ENCODE measurements around the gene TRIP6.
"Not testable (repeated sequence)": the region's sequence is repeated elsewhere in the genome, so short reads cannot be mapped to it uniquely, and the experiment has no call there.

TRIP6 gene

GRCh38 chr7:100891568-100892247 is 24.5 kb downstream of the TRIP6 start:
- DNase-seq = no peak

GRCh38 chr7:100892364-100893317 is 25.5 kb downstream of the TRIP6 start:
- no peak for DNase-seq

GRCh38 chr7:100893318-100893895 is 26.2 kb downstream of the TRIP6 start:
- DNase-seq = no peak

- no peak for DNase-seq
These were observed 26.9 kb downstream of the TRIP6 start for GRCh38 chr7:100893910-100894721.

- peak; percentile 33 for DNase-seq
These were observed 27.9 kb downstream of the TRIP6 start for GRCh38 chr7:100894860-100895700.

GRCh38 chr7:100895701-100895955 is 28.4 kb downstream of the TRIP6 start, which contains the start of gene ACHE:
ACHE (minus strand) TSS chr7:100895888; CDS start chr7:100894232, 1,656 bp downstream.
- no peak for DNase-seq

- no peak for DNase-seq
These were observed 29.0 kb downstream of the TRIP6 start for GRCh38 chr7:100895956-100896731.

- DNase-seq = peak; percentile 35
These were observed 29.8 kb downstream of the TRIP6 start for GRCh38 chr7:100896732-100897608.

GRCh38 chr7:100897772-100898454 is 30.7 kb downstream of the TRIP6 start:
- no peak for DNase-seq

GRCh38 chr7:100899432-100899831 is 32.2 kb downstream of the TRIP6 start:
- DNase-seq = no peak

- no peak for DNase-seq
These were observed 33.8 kb downstream of the TRIP6 start for GRCh38 chr7:100900978-100901377.

GRCh38 chr7:100901921-100902332 is 34.7 kb downstream of the TRIP6 start:
- no peak for DNase-seq

GRCh38 chr7:100902638-100903037 is 35.5 kb downstream of the TRIP6 start:
- no peak for DNase-seq

GRCh38 chr7:100908512-100908911 is 41.3 kb downstream of the TRIP6 start:
- no peak for DNase-seq

- DNase-seq = not testable (repeated sequence)
These were observed 43.3 kb downstream of the TRIP6 start for GRCh38 chr7:100910443-100910842.

- no peak for DNase-seq
These were observed 44.3 kb downstream of the TRIP6 start for GRCh38 chr7:100911484-100911883.

GRCh38 chr7:100914208-100914878 is 47.2 kb downstream of the TRIP6 start:
- no peak for DNase-seq

GRCh38 chr7:100914879-100915447 is 47.8 kb downstream of the TRIP6 start:
- DNase-seq = no peak

Data from activated effector memory CD4-positive, alpha-beta T cell treated with Interleukin-2 at 50 U/mL for 16 hours (primary cell).